Renal cortical epithelial cell (primary cell): Measurements from ENCODE around the gene SLC15A2. TPM values are rescaled to one million over a fixed set of nuclear protein-coding genes. Genes with fewer than 3 reads are reported as not detected.
"Not testable (repeated sequence)": the region's sequence is repeated elsewhere in the genome, so short reads cannot be mapped to it uniquely, and the experiment has no call there.

ENCODE experiments used
- DNase-seq: peaks from one replicate; pipeline ENCODE4 v3.0.0-alpha.2; 2011; ENCODE audit warnings: low read depth
- total RNA-seq: library from RNA; depleted of rRNA; stranded (reverse); fragments of >200 nt; gene quantifications from 2 replicates; pipeline ENCODE4 v1.2.3, GENCODE V29; 2014

SLC15A2 gene
- total RNA-seq, 1 donor from 2014 or later, result 4.7 TPM

GRCh38 chr3:121918779-121919483, 24.7 kb downstream of the SLC15A2 start:
- peak; percentile 23 for DNase-seq

DNA sequence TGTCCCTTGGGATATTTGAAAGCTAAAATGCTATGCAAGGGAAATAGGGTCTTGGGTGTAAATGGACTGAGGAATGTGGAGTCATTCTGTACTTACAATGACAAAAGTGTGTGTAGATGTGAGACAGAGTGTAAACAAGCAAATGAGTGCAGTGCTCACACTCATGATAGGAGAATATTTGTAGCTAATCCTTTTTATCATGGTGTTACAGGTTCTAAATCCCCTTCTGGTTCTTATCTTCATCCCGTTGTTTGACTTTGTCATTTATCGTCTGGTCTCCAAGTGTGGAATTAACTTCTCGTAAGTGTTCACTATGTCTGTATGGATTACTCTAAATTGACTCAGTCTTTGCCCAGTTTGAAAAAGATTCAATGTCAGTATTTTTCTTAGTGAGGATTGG, 30.5 kb downstream of the SLC15A2 start:
- DNase-seq, result no peak

DNA sequence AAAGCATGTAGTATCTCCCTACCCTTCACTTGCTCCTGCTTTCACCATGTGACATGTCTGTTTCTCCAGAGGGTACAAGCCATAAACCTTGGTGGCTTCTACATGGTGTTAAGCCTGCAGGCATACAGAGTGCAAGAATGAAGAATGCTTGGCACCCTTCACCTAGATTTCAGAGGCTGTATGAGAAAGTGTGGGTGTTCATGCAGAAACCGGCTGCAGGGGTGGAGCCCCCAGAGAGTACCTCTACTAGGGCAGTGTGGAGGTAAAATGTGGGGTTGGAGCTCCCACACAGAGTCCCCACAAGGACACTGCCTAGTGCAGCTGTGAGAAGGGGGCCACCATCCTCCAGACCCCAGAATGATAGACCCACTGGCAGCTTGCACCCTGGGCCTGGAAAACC, 32.2 kb downstream of the SLC15A2 start:
- DNase-seq, result no peak

DNA sequence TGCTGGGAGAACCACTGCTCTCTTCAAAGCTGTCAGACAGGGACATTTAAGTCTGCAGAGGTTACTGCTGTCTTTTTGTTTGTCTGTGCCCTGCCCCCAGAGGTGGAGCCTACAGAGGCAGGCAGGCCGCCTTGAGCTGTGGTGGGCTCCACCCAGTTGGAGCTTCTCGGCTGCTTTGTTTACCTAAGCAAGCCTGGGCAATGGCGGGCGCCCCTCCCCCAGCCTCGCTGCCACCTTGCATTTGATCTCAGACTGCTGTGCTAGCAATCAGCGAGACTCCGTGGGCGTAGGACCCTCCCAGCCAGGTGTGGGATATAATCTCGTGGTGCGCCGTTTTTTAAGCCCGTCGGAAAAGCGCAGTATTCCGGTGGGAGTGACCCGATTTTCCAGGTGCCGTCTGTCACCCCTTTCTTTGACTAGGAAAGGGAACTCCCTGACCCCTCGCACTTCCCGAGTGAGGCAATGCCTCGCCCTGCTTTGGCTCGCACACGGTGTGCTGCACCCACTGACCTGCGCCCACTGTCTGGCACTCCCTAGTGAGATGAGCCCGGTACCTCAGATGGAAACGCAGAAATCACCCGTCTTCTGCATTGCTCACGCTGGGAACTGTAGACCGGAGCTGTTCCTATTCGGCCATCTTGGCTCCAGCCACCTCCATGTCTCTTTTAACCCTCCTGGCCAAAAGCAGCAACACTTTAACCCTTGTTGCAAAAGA, 44.1 kb downstream of the SLC15A2 start:
- DNase-seq, result not testable (repeated sequence)

DNA sequence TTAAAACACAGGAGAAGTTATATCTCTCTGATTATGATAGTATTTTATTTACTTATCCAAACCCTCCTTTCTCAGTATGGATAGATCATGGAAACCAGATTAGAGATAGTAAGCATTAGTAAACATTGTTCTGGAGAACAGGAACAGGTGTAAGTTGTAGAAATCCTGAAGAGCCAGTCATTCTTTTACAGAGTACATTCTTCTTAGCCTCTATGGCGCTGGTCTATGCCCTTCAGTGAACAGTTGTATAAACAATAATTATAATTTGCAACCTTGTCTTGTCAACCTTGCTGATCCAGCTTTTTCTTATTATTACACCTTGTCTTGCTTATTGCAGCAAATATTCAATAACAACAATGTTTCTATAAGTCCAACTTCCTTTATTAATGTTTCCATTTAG, 47.4 kb downstream of the SLC15A2 start:
- DNase-seq, result no peak

GRCh38 chr3:121942116-121942786, 48.0 kb downstream of the SLC15A2 start:
- DNase-seq, result peak; percentile 51

DNA sequence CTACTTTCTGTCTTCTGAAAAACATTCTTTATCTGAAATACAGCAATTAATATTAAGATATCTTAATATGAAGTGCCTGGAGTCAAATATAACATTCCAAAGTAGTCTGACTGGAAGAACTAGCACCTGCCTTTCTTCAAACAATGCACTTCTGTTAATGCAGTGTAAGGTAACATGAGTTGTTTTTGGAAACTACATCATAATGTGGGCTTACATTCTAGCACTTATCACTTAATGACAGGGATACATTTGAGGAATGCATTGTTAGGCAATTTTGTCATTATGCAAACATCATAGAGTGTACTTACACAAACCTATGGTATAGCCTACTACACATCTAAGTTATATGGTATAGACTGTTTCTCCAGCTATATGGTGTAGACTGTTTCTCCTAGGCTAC, 49.2 kb downstream of the SLC15A2 start:
- peak; percentile 1 for DNase-seq

- no peak for DNase-seq
Measured at GRCh38 chr3:121948641-121949040, 54.4 kb downstream of the SLC15A2 start.

DNA sequence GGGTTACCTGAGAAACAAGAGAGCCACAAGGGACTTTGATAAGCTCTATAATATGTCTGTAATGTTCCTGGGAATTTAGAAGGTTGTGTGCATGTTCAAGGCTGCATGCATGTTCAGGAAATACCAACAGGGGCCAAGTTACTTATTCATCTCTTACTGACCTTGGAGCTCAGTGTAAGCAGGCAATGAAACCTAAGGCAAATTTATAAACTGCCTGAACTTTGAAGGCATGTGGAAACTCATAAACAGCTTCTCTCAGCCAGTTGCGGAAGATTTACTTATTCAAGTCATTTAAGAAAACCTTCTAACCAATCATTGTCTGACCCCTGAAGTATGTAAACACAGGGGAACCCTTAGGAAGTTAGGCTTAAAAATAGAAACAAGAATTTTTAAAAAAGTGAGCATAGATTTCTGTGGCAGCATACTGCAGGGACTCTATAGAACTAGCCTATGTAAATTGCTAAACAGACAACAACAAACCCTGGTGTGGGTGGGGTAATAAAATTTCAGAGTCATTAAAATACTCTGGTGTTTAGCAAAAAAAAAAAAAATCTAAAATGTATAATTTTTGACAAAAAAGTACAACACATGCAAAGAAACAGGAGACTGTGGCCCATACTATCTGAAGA, 57.2 kb downstream of the SLC15A2 start:
- peak; percentile 88 for DNase-seq

DNA sequence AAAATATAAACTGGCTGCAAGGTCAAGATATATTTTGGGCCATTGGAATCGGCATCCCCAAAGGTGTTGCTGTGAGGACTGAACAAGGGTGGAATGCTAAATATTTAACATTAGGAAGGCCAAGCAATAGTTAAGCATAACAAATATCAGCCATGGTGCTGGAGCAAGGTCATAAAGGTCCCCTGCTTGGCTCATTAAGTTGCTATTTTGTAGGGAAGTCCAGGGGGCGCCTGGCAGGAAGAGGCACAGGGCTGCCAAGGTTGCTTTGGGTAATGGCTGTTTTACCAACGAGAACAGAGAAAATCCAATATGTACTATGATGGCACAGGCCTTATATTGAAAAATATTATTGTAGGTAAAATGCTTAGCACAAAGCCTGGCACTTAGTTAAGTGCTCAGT, 62.2 kb downstream of the SLC15A2 start:
- peak; percentile 18 for DNase-seq

GRCh38 chr3:121957674-121958415, 63.6 kb downstream of the SLC15A2 start:
- DNase-seq, result no peak

GRCh38 chr3:121958801-121959200, 64.6 kb downstream of the SLC15A2 start:
- DNase-seq, result no peak

DNA sequence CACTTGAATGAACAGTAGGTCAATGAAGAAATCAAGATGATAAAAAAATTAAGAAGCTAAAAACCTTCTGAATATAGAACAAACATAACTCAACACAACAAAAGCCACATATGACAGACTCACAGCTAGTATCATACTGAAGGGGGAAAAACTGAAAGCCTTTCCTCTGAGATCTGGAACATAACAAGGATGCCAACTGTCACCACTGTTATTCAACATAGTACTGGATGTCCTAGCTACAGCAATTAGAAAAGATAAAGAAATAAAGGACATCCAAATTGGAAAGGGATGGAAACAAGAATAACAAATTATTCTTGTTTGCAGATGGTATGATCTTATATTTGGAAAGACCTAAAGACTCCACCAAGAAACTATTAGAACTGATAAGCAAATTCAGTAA, 67.1 kb downstream of the SLC15A2 start:
- DNase-seq, result no peak

GRCh38 chr3:121962443-121962842, 68.2 kb downstream of the SLC15A2 start:
- DNase-seq, result no peak

- DNase-seq, result no peak
Measured at GRCh38 chr3:121963608-121964007, 69.4 kb downstream of the SLC15A2 start.

GRCh38 chr3:121969631-121970030, 75.4 kb downstream of the SLC15A2 start:
- no peak for DNase-seq

GRCh38 chr3:121970047-121970446, 75.8 kb downstream of the SLC15A2 start:
- peak; percentile 60 for DNase-seq

- peak; percentile 62 for DNase-seq
Measured at GRCh38 chr3:121974601-121975111, 80.5 kb downstream of the SLC15A2 start.

GRCh38 chr3:121975702-121976302, 81.6 kb downstream of the SLC15A2 start:
- DNase-seq, result no peak

DNA sequence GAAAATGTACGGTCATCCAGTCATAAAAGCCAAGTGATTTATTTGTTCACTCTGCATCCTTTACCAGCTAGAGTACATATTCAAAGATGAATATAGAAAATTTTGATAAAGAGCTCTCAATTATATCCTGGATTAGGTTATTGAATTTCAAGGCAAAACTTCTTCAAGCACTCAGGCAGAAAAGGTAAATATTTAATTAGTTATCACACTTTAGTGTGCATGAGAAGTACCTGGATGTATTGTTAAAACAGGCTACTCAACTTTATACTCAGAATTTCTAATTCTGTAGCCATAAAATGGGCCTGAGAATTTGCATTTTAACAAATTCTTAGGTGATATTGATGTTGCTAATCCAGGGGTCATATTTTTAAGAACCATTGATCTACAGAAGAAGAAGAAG, 82.5 kb downstream of the SLC15A2 start:
- no peak for DNase-seq

DNA sequence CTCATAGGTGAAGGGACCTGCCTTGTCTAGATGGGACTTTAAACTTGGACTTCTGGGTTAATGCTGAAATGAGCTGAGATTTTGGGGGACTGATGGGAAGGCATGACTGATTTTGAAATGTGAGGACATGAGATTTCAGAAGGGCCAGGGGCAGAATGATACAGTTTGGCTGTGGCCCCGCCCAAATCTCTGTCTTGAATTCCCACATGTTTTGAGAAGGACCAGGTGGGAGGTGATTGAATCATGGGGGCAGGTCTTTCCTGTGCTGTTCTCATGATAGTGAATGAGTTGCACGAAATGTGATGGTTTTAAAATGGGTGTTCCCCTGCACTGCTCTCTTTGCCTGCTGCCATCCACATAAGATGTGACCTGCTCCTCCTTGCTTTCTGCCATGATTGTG, 85.0 kb downstream of the SLC15A2 start:
- DNase-seq, result no peak
